Caco-2 (cell line): ENCODE measurements around the gene EPB41L4A. TPM values are rescaled to one million over a fixed set of nuclear protein-coding genes. Genes with fewer than 3 reads are reported as not detected.

Experiments
- BruUV-seq: library from RNA; stranded (reverse); fragments of 400-500 nt; replicated peaks from 2 replicates; lab custom pipeline; 2021; lab: Mats Ljungman, UMichigan
- CTCF ChIA-PET: fragments of 300-600 bp; sonication (Branson Sonifier 250); formaldehyde crosslinking; loops from one replicate; lab custom pipeline; 2022; ENCODE audit warnings: antibody characterized with exemption; lab: Charles Lee
- POLR2A ChIA-PET: fragments of 300-600 bp; sonication (Branson Sonifier 250); formaldehyde crosslinking; loops from one replicate; lab custom pipeline; 2022; ENCODE audit warnings: antibody characterized with exemption; lab: Charles Lee
- DNase-seq, 2 experiments: peaks; one replicate each; pipeline versions ENCODE4 v3.0.0 to v3.0.0-alpha.2; 2020 to 2022
- H3K27me3 ChIP-seq: replicated peaks from 2 replicates; pipeline ENCODE4 v1.6.0; 2011; ENCODE audit warnings: low read length; ENCODE audit not compliant: control insufficient read depth, insufficient read depth
- H3K36me3 ChIP-seq: 2 replicates; pipeline ENCODE4 v1.5.1; 2011; ENCODE audit warnings: low read length; ENCODE audit not compliant: control insufficient read depth, insufficient read depth
- H3K4me1 ChIP-seq: fragments of 250-450 bp; sonication (Bioruptor Pico); 2 replicates; pipeline ENCODE4 v1.5.1; 2020; ENCODE audit warnings: mild to moderate bottlenecking
- H3K4me3 ChIP-seq: 2 replicates; pipeline ENCODE4 v1.5.1; 2011; ENCODE audit warnings: low read depth, mild to moderate bottlenecking, control low read depth, low read length
- H3K9me3 ChIP-seq: fragments of 250-450 bp; sonication (Bioruptor Pico); 2 replicates; pipeline ENCODE4 v1.5.1; 2020; ENCODE audit warnings: mild to moderate bottlenecking, moderate library complexity
- H3K27ac Mint-ChIP-seq: one replicate; pipeline ENCODE4 v1.8.0; 2022; ENCODE audit warnings: mixed read lengths; ENCODE audit not compliant: unreplicated experiment
- H3K27me3 Mint-ChIP-seq: one replicate; pipeline ENCODE4 v1.8.0; 2022; ENCODE audit warnings: mixed read lengths; ENCODE audit not compliant: insufficient read depth, unreplicated experiment
- H3K36me3 Mint-ChIP-seq: one replicate; pipeline ENCODE4 v1.8.0; 2022; ENCODE audit warnings: mild to moderate bottlenecking, mixed read lengths; ENCODE audit not compliant: insufficient read depth, unreplicated experiment
- H3K4me1 Mint-ChIP-seq: one replicate; pipeline ENCODE4 v1.8.0; 2022; ENCODE audit warnings: low read depth, mixed read lengths; ENCODE audit not compliant: unreplicated experiment
- H3K4me3 Mint-ChIP-seq: one replicate; pipeline ENCODE4 v1.8.0; 2022; ENCODE audit warnings: mild to moderate bottlenecking, moderate library complexity, mixed read lengths; ENCODE audit not compliant: unreplicated experiment
- H3K9me3 Mint-ChIP-seq: one replicate; pipeline ENCODE4 v1.8.0; 2022; ENCODE audit warnings: mixed read lengths; ENCODE audit not compliant: unreplicated experiment
- CTCF ChIP-seq, 2 experiments: fragments of 200-600 bp in 1 of 2; IDR thresholded peaks; 1 replicate in 1 of 2; 2 replicates in 1 of 2; pipeline versions ENCODE4 v1.5.1 to v1.8.0; 2011 to 2022; ENCODE audit warnings: antibody characterized with exemption in 1 of 2, control low read depth in 1 of 2, inconsistent platforms in 1 of 2, low read depth in 1 of 2, low read length in 1 of 2, mild to moderate bottlenecking in 1 of 2, moderate library complexity in 1 of 2; ENCODE audit not compliant: insufficient read depth in 1 of 2, severe bottlenecking in 1 of 2, unreplicated experiment in 1 of 2
- intact Hi-C: fragments of 100-400 bp; cut with micrococcal nuclease; formaldehyde crosslinking; loops from one replicate; pipeline ENCODE4 v1.10.0; 2022; ENCODE audit not compliant: unreplicated experiment
- total RNA-seq: library from RNA; stranded (reverse); gene quantifications from 2 replicates; pipeline ENCODE4 v1.2.3, GENCODE V29; 2022

Gene EPB41L4A
- total RNA-seq, 1 experiment from 2014 or later: 1.4 TPM

- CTCF ChIA-PET: no interaction called here
- POLR2A ChIA-PET: no interaction called here
- no peaks in the 10 kb centered on the region for H3K27me3 ChIP-seq
- Mint-ChIP-seq H3K27me3 (peaks cover 6% of the 10 kb centered on the region), H3K4me1 (no peaks in the 10 kb centered on the region), H3K27ac (no peak overlapping the region), H3K36me3 (no peaks in the 10 kb centered on the region), H3K9me3 (no peaks in the 10 kb centered on the region), H3K4me3 (no peak overlapping the region)
- H3K9me3 ChIP-seq: no peaks in the 10 kb centered on the region
- H3K4me3 ChIP-seq: no peak overlapping the region
- BruUV-seq: no TSS peak
- no peaks in the 10 kb centered on the region for H3K36me3 ChIP-seq
- intact Hi-C loops: loop anchor here (1.0 to 10.0 kb wide), 8 partner anchors 290 to 988 kb away; partner anchors contain the start of gene NREP
- no peaks in the 10 kb centered on the region for H3K4me1 ChIP-seq
- peak; percentile 48 to 59 for DNase-seq
- TF ChIP-seq CTCF (IDR thresholded peaks at IDR 0.05; ENCODE audit: insufficient read depth in 1 of 2, low read depth in 1 of 2, low read length in 1 of 2, severe bottlenecking in 1 of 2, unreplicated experiment in 1 of 2): peak; percentile 64 to 75
Measured at GRCh38 chr5:112146323-112147226, 272.5 kb downstream of the EPB41L4A start.

- TF ChIP-seq CTCF (IDR thresholded peaks at IDR 0.05; ENCODE audit: insufficient read depth in 1 of 2, low read depth in 1 of 2, low read length in 1 of 2, severe bottlenecking in 1 of 2, unreplicated experiment in 1 of 2): no peak
- H3K27ac Mint-ChIP-seq: no peak overlapping the region
- Histone ChIP-seq H3K4me3 (no peak overlapping the region), H3K27me3 (no peaks in the 10 kb centered on the region), H3K4me1 (no peaks in the 10 kb centered on the region), H3K36me3 (no peaks in the 10 kb centered on the region), H3K9me3 (no peaks in the 10 kb centered on the region)
- no TSS peak for BruUV-seq
- DNase-seq: no peak
- intact Hi-C loops: loop anchor here (10.0 kb wide), 1 partner anchor 869 kb away; no protein-coding TSS in a partner anchor
- ChIA-PET CTCF (no interaction called here), POLR2A (no interaction called here)
- H3K4me3 Mint-ChIP-seq: no peak overlapping the region
- H3K4me1 Mint-ChIP-seq: no peaks in the 10 kb centered on the region
- H3K27me3 Mint-ChIP-seq: peaks cover 4% of the 10 kb centered on the region
- no peaks in the 10 kb centered on the region for H3K36me3 Mint-ChIP-seq
- no peaks in the 10 kb centered on the region for H3K9me3 Mint-ChIP-seq
Measured at GRCh38 chr5:112143690-112144089, 275.4 kb downstream of the EPB41L4A start.

GRCh38 chr5:112142769-112143270, 276.3 kb downstream of the EPB41L4A start:
- DNase-seq: no peak
- Mint-ChIP-seq H3K36me3 (no peaks in the 10 kb centered on the region), H3K27me3 (peaks cover 4% of the 10 kb centered on the region), H3K4me1 (no peaks in the 10 kb centered on the region), H3K4me3 (no peak overlapping the region), H3K27ac (no peak overlapping the region), H3K9me3 (no peaks in the 10 kb centered on the region)
- Histone ChIP-seq H3K4me1 (no peaks in the 10 kb centered on the region), H3K36me3 (no peaks in the 10 kb centered on the region), H3K27me3 (no peaks in the 10 kb centered on the region), H3K4me3 (no peak overlapping the region), H3K9me3 (no peaks in the 10 kb centered on the region)
- intact Hi-C loops: loop anchor here (10.0 kb wide), 1 partner anchor 868 kb away; no protein-coding TSS in a partner anchor
- no TSS peak for BruUV-seq
- ChIA-PET POLR2A (no interaction called here), CTCF (no interaction called here)
- no peak for TF ChIP-seq CTCF (IDR thresholded peaks at IDR 0.05; ENCODE audit: insufficient read depth in 1 of 2, low read depth in 1 of 2, low read length in 1 of 2, severe bottlenecking in 1 of 2, unreplicated experiment in 1 of 2)
